ENCODE results near the gene MRNIP. TPM values are rescaled to one million over a fixed set of nuclear protein-coding genes. Genes with fewer than 3 reads are reported as not detected.

Gene MRNIP
- total RNA-seq, 6 experiments from 2014 or later, result 8.2 to 13.5 (median 9.9) TPM

GRCh38 chr5:179812135-179812825, 46.3 kb downstream of the MRNIP start:
- DNase-seq, result no peak
- Mint-ChIP-seq H3K4me3 (no peak overlapping the region), H3K27ac (no peak overlapping the region)

GRCh38 chr5:179806250-179807048, 52.2 kb downstream of the MRNIP start, which contains the start of gene MGAT4B:
MGAT4B (minus strand) TSS chr5:179806866; CDS start chr5:179806583, 283 bp downstream.
- H3K9me3 Mint-ChIP-seq, result no peaks in the 10 kb centered on the region
- 0 out of 2 replicates have a peak, but pooled peaks cover 7% of the 10 kb centered on the region for H3K36me3 Mint-ChIP-seq (ENCODE audit: low read depth)
- H3K4me1 Mint-ChIP-seq (ENCODE audit: low read depth), result peaks cover 22% of the 10 kb centered on the region
- DNase-seq, result peak; percentile 48
- 0 out of 2 replicates have a peak within 1 kb of the TSS, but pooled peaks have one; percentile 24 for H3K27ac Mint-ChIP-seq
- H3K4me3 Mint-ChIP-seq, result peak within 1 kb of the TSS; percentile 77
- TF ChIP-seq CTCF (IDR thresholded peaks at IDR 0.05), result no peak
- H3K27me3 Mint-ChIP-seq (ENCODE audit: insufficient read depth), result no peaks in the 10 kb centered on the region; the same call in 1 of the 2 replicates

More at GRCh38 chr5:179812135-179812825, 46.3 kb downstream of the MRNIP start:
- TF ChIP-seq CTCF (IDR thresholded peaks at IDR 0.05), result no peak
- Mint-ChIP-seq H3K4me1 (ENCODE audit: low read depth) (no peaks in the 10 kb centered on the region), H3K9me3 (no peaks in the 10 kb centered on the region), H3K27me3 (ENCODE audit: insufficient read depth) (peaks cover 3% of the 10 kb centered on the region; the same call in 1 of the 2 replicates), H3K36me3 (ENCODE audit: low read depth) (peaks cover 10% of the 10 kb centered on the region; the same call in 1 of the 2 replicates)

GRCh38 chr5:179805529-179806249, 52.9 kb downstream of the MRNIP start:
- DNase-seq, result no peak

GRCh38 chr5:179805070-179805528, 53.5 kb downstream of the MRNIP start:
- peak overlapping the region; percentile 53 for H3K27ac Mint-ChIP-seq
- no peak for DNase-seq
- no peaks in the 10 kb centered on the region; the same call in 1 of the 2 replicates for H3K27me3 Mint-ChIP-seq (ENCODE audit: insufficient read depth)
- peaks cover 22% of the 10 kb centered on the region for H3K4me1 Mint-ChIP-seq (ENCODE audit: low read depth)
- no peaks in the 10 kb centered on the region for H3K9me3 Mint-ChIP-seq
- H3K4me3 Mint-ChIP-seq, result peak overlapping the region; percentile 91
- no peak for TF ChIP-seq CTCF (IDR thresholded peaks at IDR 0.05)
- 0 out of 2 replicates have a peak, but pooled peaks cover 3% of the 10 kb centered on the region for H3K36me3 Mint-ChIP-seq (ENCODE audit: low read depth)

More at GRCh38 chr5:179805529-179806249, 52.9 kb downstream of the MRNIP start:
- Mint-ChIP-seq H3K36me3 (ENCODE audit: low read depth) (0 out of 2 replicates have a peak, but pooled peaks cover 5% of the 10 kb centered on the region), H3K4me1 (ENCODE audit: low read depth) (peaks cover 22% of the 10 kb centered on the region), H3K27me3 (ENCODE audit: insufficient read depth) (no peaks in the 10 kb centered on the region; the same call in 1 of the 2 replicates), H3K9me3 (no peaks in the 10 kb centered on the region), H3K27ac (peak overlapping the region; percentile 53), H3K4me3 (peak overlapping the region; percentile 91)
- TF ChIP-seq CTCF (IDR thresholded peaks at IDR 0.05), result no peak; the same call in 1 of the 2 replicates

GRCh38 chr5:179804555-179804947, 54.1 kb downstream of the MRNIP start:
- Mint-ChIP-seq H3K4me3 (peak overlapping the region; percentile 91), H3K9me3 (no peaks in the 10 kb centered on the region), H3K27ac (peak overlapping the region; percentile 53), H3K27me3 (ENCODE audit: insufficient read depth) (no peaks in the 10 kb centered on the region; the same call in 1 of the 2 replicates), H3K36me3 (ENCODE audit: low read depth) (peaks cover 7% of the 10 kb centered on the region; the same call in 1 of the 2 replicates), H3K4me1 (ENCODE audit: low read depth) (peaks cover 22% of the 10 kb centered on the region)
- no peak for DNase-seq
- no peak for TF ChIP-seq CTCF (IDR thresholded peaks at IDR 0.05)

Measured in HFFc6 (cell line).